GM19023 (cell line): ENCODE data around the gene TCF20.

Experiments
- ATAC-seq: cut with Tn5 transposase; IDR thresholded peaks from one replicate; pipeline ENCODE4 v1.9.1; 2021; ENCODE audit warnings: mild to moderate bottlenecking, moderate library complexity; ENCODE audit not compliant: unreplicated experiment

Gene TCF20

GRCh38 chr22:42262964-42263363, 7.5 kb downstream of the TCF20 start:
- ATAC-seq, result no peak

- ATAC-seq, result no peak
These were observed 9.2 kb downstream of the TCF20 start for GRCh38 chr22:42261296-42261695.

- no peak for ATAC-seq
These were observed 12.3 kb downstream of the TCF20 start for GRCh38 chr22:42258126-42258525.

- no peak for ATAC-seq
These were observed 13.1 kb downstream of the TCF20 start for GRCh38 chr22:42257386-42257785.

- no peak for ATAC-seq
These were observed 13.5 kb downstream of the TCF20 start for GRCh38 chr22:42256930-42257329.

- no peak for ATAC-seq
These were observed 14.2 kb downstream of the TCF20 start for GRCh38 chr22:42256220-42256619.

GRCh38 chr22:42249831-42250230, 20.6 kb downstream of the TCF20 start:
- no peak for ATAC-seq

GRCh38 chr22:42248995-42249394, 21.5 kb downstream of the TCF20 start:
- no peak for ATAC-seq

- ATAC-seq, result no peak
These were observed 22.9 kb downstream of the TCF20 start for GRCh38 chr22:42247596-42247995.

GRCh38 chr22:42243802-42244060, 26.7 kb downstream of the TCF20 start:
- no peak for ATAC-seq

- no peak for ATAC-seq
These were observed 33.6 kb downstream of the TCF20 start for GRCh38 chr22:42236848-42237247.

GRCh38 chr22:42236268-42236667, 34.2 kb downstream of the TCF20 start:
- no peak for ATAC-seq

GRCh38 chr22:42233879-42234278, 36.6 kb downstream of the TCF20 start:
- ATAC-seq, result no peak

- ATAC-seq, result no peak
These were observed 38.5 kb downstream of the TCF20 start for GRCh38 chr22:42231929-42232328.

GRCh38 chr22:42229455-42230149, 40.9 kb downstream of the TCF20 start:
- ATAC-seq, result no peak

- ATAC-seq, result no peak
These were observed 42.0 kb downstream of the TCF20 start for GRCh38 chr22:42228483-42228882.

- no peak for ATAC-seq
These were observed 43.0 kb downstream of the TCF20 start for GRCh38 chr22:42227435-42227834.

GRCh38 chr22:42225841-42226240, 44.6 kb downstream of the TCF20 start:
- ATAC-seq, result no peak

GRCh38 chr22:42222140-42222539, 48.3 kb downstream of the TCF20 start:
- no peak for ATAC-seq
